ENCODE results near the gene PSME1. TPM values are rescaled to one million over a fixed set of nuclear protein-coding genes. Genes with fewer than 3 reads are reported as not detected.

Gene PSME1
- total and polyA plus RNA-seq, 4 donors, result 63.3 to 237 (median 101) TPM

DNA sequence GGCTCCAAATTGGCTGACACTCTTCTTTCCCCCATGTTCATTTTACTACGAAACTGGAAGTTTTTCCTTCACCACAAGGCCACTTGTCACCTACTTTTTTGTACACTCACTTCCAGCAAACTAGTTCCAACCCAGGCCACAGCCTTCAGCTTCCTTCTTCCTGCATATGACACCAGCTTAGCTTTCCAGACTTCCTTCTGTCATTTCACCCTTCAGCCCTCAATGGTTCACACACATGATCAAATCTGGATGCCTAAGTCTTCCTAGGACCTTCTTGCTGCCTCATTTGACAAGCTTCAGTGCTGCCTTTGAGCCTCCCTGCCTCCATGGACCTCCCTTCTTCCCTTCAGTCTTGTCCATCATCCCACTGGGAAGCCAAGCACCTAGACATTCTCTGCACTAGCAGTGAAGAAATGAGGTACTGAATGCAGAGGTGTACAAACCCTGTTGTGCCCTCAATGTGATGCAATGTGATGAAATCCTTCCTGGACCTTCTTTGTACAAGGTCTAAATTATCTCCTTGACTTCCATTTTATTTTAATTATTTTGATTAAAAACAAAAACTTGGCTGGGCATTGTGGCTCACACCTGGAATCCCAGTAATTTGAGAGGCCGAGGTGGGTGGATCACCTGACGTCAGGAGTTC is 31.6 kb downstream of the PSME1 start:
- Histone ChIP-seq H3K9me3 (ENCODE audit: control insufficient read depth in 4 of 4, low read length in 3 of 4) (no peaks in the 10 kb centered on the region), H3K27ac (ENCODE audit: low read depth in 1 of 2, low read length in 2 of 2) (no peak overlapping the region), H3K4me3 (ENCODE audit: low read depth in 1 of 3, low read length in 3 of 3) (no peak overlapping the region), H3K27me3 (ENCODE audit: control insufficient read depth in 4 of 4, insufficient read depth in 4 of 4, low read length in 3 of 4) (no peaks in the 10 kb centered on the region), H3K4me1 (ENCODE audit: control insufficient read depth in 4 of 4, insufficient read depth in 4 of 4, low read length in 3 of 4) (peaks cover 2 to 11% (median 6%) of the 10 kb centered on the region in 4 donors), H3K9ac (ENCODE audit: low read depth in 1 of 2, low read length in 2 of 2) (no peak overlapping the region), H3K36me3 (ENCODE audit: control insufficient read depth in 4 of 4, insufficient read depth in 3 of 4, low read depth in 1 of 4, low read length in 3 of 4) (peaks cover 23 to 56% (median 40%) of the 10 kb centered on the region in 4 donors)
- DNase-seq (ENCODE audit: low spot score), result no peak
- TF ChIP-seq, protein P1, sequence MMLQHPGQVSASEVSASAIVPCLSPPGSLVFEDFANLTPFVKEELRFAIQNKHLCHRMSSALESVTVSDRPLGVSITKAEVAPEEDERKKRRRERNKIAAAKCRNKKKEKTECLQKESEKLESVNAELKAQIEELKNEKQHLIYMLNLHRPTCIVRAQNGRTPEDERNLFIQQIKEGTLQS (IDR thresholded peaks at IDR 0.05), result no peak
- TF ChIP-seq YY1 (IDR thresholded peaks at IDR 0.05), result no peak
- TF ChIP-seq HNF4A (conservative IDR thresholded peaks at IDR 0.05), result no peak
- TF ChIP-seq RAD21 (IDR thresholded peaks at IDR 0.05), result no peak
- no peak for TF ChIP-seq RXRA (IDR thresholded peaks at IDR 0.05)
- TF ChIP-seq GABPA (IDR thresholded peaks at IDR 0.05 in 1 of 2, conservative IDR thresholded peaks at IDR 0.05 in 1 of 2), result no peak
- no peak for TF ChIP-seq EGR1 (IDR thresholded peaks at IDR 0.05; ENCODE audit: low read depth in 2 of 2)
- no peak for TF ChIP-seq FOXA1 (IDR thresholded peaks at IDR 0.05)
- 88% methylated on average over 3 of the region's 3 CpGs for WGBS

DNA sequence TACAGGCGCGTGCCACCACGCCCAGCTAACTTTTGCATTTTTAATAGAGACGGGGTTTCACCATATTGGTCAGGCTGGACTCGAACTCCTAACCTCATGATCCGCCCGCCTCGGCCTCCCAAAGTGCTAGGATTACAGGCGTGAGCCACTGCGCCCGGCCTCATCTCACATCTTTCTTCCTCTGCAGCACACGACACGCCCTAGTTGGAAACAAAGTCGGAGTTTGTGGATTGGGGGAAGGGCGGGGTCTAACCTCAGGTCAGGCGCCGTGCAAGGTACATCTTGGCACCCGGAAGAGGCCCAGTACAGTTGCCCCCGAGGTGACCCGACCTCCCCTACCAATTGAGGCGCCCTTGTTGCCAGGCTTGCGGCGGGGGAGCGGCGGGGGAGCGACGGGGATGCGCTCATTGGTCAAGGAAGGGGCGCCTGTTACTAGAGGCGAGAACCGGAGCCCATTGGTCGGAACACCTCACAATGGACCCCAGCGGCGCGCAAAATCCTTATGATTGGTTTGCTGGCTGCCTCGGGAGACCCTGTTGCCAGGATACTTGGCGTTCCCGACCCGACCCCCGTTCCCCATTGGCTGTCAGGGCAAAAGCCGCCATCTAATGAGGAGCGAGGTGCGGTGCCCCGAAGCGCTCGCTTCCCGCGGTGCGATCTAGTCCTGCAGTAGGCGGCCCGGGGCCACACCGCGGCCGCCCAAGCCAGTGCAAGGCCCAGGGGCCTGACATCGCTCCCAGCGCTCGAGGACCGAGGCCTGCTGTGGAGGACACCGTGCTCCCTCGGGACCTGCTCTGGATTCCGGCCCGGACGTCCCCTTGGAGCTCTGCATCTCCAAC is 35.6 kb downstream of the PSME1 start, which contains the start of gene REC8:
Gene REC8 (plus strand): TSS at position 659 of the 839 bp plus-strand sequence. CDS start 473 bp downstream, outside the sequence.
- Histone ChIP-seq H3K27ac (ENCODE audit: low read depth in 1 of 2, low read length in 2 of 2) (peak within 1 kb of the TSS in 1 of 2 donors; percentile 17), H3K27me3 (ENCODE audit: control insufficient read depth in 4 of 4, insufficient read depth in 4 of 4, low read length in 3 of 4) (no peaks in the 10 kb centered on the region), H3K4me1 (ENCODE audit: control insufficient read depth in 4 of 4, insufficient read depth in 4 of 4, low read length in 3 of 4) (no peaks in the 10 kb centered on the region), H3K36me3 (ENCODE audit: control insufficient read depth in 4 of 4, insufficient read depth in 3 of 4, low read depth in 1 of 4, low read length in 3 of 4) (peaks cover 3 to 36% (median 17%) of the 10 kb centered on the region in 4 donors), H3K4me3 (ENCODE audit: low read depth in 1 of 3, low read length in 3 of 3) (no peak within 1 kb of the TSS), H3K9me3 (ENCODE audit: control insufficient read depth in 4 of 4, low read length in 3 of 4) (no peaks in the 10 kb centered on the region), H3K9ac (ENCODE audit: low read depth in 1 of 2, low read length in 2 of 2) (no peak within 1 kb of the TSS)
- 61% methylated on average over 63 of the region's 63 CpGs for WGBS
- peak; percentile 66 for DNase-seq (ENCODE audit: low spot score)
- TF ChIP-seq SP1 (IDR thresholded peaks at IDR 0.05) (peak; percentile 47), NR2F2 (IDR thresholded peaks at IDR 0.05) (peak; percentile 45), RXRA (IDR thresholded peaks at IDR 0.05) (peak in 1 of 2 donors; percentile 38), FOXA1 (IDR thresholded peaks at IDR 0.05) (no peak), TAF1 (conservative IDR thresholded peaks at IDR 0.05) (no peak), RAD21 (IDR thresholded peaks at IDR 0.05) (no peak)
- TF ChIP-seq, protein P1 (IDR thresholded peaks at IDR 0.05), result no peak
- TF ChIP-seq, protein P2, sequence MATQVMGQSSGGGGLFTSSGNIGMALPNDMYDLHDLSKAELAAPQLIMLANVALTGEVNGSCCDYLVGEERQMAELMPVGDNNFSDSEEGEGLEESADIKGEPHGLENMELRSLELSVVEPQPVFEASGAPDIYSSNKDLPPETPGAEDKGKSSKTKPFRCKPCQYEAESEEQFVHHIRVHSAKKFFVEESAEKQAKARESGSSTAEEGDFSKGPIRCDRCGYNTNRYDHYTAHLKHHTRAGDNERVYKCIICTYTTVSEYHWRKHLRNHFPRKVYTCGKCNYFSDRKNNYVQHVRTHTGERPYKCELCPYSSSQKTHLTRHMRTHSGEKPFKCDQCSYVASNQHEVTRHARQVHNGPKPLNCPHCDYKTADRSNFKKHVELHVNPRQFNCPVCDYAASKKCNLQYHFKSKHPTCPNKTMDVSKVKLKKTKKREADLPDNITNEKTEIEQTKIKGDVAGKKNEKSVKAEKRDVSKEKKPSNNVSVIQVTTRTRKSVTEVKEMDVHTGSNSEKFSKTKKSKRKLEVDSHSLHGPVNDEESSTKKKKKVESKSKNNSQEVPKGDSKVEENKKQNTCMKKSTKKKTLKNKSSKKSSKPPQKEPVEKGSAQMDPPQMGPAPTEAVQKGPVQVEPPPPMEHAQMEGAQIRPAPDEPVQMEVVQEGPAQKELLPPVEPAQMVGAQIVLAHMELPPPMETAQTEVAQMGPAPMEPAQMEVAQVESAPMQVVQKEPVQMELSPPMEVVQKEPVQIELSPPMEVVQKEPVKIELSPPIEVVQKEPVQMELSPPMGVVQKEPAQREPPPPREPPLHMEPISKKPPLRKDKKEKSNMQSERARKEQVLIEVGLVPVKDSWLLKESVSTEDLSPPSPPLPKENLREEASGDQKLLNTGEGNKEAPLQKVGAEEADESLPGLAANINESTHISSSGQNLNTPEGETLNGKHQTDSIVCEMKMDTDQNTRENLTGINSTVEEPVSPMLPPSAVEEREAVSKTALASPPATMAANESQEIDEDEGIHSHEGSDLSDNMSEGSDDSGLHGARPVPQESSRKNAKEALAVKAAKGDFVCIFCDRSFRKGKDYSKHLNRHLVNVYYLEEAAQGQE (IDR thresholded peaks at IDR 0.05), result no peak
